A172 (cell line): ENCODE results near the gene NUDT16. TPM values are rescaled to one million over a fixed set of nuclear protein-coding genes. Genes with fewer than 3 reads are reported as not detected.
A peak's percentile ranks its signal among the peaks of the same experiment; 100 is the strongest.
"Not testable (repeated sequence)": the region's sequence is repeated elsewhere in the genome, so short reads cannot be mapped to it uniquely, and the experiment has no call there.

Experiments used
- DNase-seq: peaks from one replicate; pipeline ENCODE4 v3.0.0-alpha.2; 2015; ENCODE audit warnings: low spot score
- total RNA-seq: library from RNA; depleted of rRNA; stranded (reverse); fragments of >200 nt; shearing (Covaris generic); gene quantifications from 2 replicates; pipeline ENCODE4 v1.2.3, GENCODE V29; 2014; rRNA removed

The NUDT16 gene
- total RNA-seq: 7.8 and 10.2 TPM in 2 replicates

- peak; percentile 98 for DNase-seq
Observed at GRCh38 chr3:131381445-131382291, at the start of gene NUDT16. TSS of gene NUDT16 (plus strand) at chr3:131381774. CDS start at chr3:131381805, 31 bp downstream.

- no peak for DNase-seq
Observed at GRCh38 chr3:131338948-131339640, 42.5 kb upstream of the NUDT16 start.

GRCh38 chr3:131341761-131342160 lies 39.8 kb upstream of the NUDT16 start:
- no peak for DNase-seq

GRCh38 chr3:131348911-131349310 lies 32.7 kb upstream of the NUDT16 start:
- DNase-seq: no peak

- no peak for DNase-seq
Observed at GRCh38 chr3:131349454-131349853, 32.1 kb upstream of the NUDT16 start.

- DNase-seq: peak; percentile 45
Observed at GRCh38 chr3:131349946-131350347, 31.6 kb upstream of the NUDT16 start.

GRCh38 chr3:131350506-131350905 lies 31.1 kb upstream of the NUDT16 start:
- DNase-seq: peak; percentile 12

- DNase-seq: no peak
Observed at GRCh38 chr3:131353016-131353877, 28.3 kb upstream of the NUDT16 start.

GRCh38 chr3:131353986-131354385 lies 27.6 kb upstream of the NUDT16 start:
- DNase-seq: no peak

- no peak for DNase-seq
Observed at GRCh38 chr3:131356006-131356595, 25.5 kb upstream of the NUDT16 start.

- DNase-seq: no peak
Observed at GRCh38 chr3:131357275-131357674, 24.3 kb upstream of the NUDT16 start.

- no peak for DNase-seq
Observed at GRCh38 chr3:131360191-131360755, 21.3 kb upstream of the NUDT16 start.

GRCh38 chr3:131361066-131361463 lies 20.5 kb upstream of the NUDT16 start:
- not testable (repeated sequence) for DNase-seq

- no peak for DNase-seq
Observed at GRCh38 chr3:131361464-131362421, 19.8 kb upstream of the NUDT16 start.

- DNase-seq: no peak
Observed at GRCh38 chr3:131363275-131363674, 18.3 kb upstream of the NUDT16 start.

- no peak for DNase-seq
Observed at GRCh38 chr3:131370935-131371687, 10.5 kb upstream of the NUDT16 start.

- no peak for DNase-seq
Observed at GRCh38 chr3:131371688-131372066, 9.9 kb upstream of the NUDT16 start.

GRCh38 chr3:131374741-131375140 lies 6.8 kb upstream of the NUDT16 start:
- no peak for DNase-seq

GRCh38 chr3:131380821-131381444 lies 641 bp upstream of the NUDT16 start:
- not testable (repeated sequence) for DNase-seq
